Measurements from ENCODE around the gene SCO1.
A peak's percentile ranks its signal among the peaks of the same experiment; 100 is the strongest.
"Not testable (repeated sequence)": the region's sequence is repeated elsewhere in the genome, so short reads cannot be mapped to it uniquely, and the experiment has no call there.

Gene SCO1

DNA sequence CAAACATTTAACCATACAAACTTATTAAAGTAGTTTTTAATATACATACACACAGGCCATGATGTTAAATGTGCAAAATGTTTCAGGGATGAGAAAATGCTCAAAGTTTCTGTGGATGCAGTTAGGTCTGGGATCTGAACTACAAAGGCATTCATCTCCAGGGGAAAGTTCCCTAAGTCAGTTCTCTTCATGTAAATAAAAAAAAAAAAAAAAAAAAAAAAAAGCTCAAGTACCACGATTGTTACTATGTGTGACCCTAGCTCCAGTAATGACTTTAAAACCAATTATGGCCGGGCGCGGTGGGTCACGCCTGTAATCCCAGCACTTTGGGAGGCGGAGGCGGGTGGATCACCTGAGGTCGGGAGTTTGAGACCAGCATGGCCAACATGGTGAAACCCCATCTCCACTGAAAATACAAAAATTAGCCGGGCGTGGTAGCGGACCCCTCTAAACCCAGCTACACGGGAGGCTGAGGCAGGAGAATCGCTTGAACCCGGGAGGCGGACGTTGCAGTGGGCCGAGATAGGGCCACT, 1.4 kb downstream of the SCO1 start:
- Histone ChIP-seq H3K36me3 (ENCODE audit: control insufficient read depth in 5 of 5, insufficient read depth in 5 of 5, low read length in 5 of 5) (peaks cover 27 to 45% (median 30%) of the 10 kb centered on the region in 5 donors), H3K4me1 (ENCODE audit: control insufficient read depth in 5 of 5, insufficient read depth in 5 of 5, low read length in 5 of 5) (peaks cover 0 to 30% (median 26%) of the 10 kb centered on the region in 5 donors), H3K4me3 (ENCODE audit: low read depth in 1 of 5, low read length in 5 of 5) (peak overlapping the region in 2 of 5 donors; percentile 98), H3K27ac (ENCODE audit: low read depth, low read length) (peak overlapping the region; percentile 93), H3K9ac (ENCODE audit: low read length in 5 of 5) (peak overlapping the region in 1 of 5 donors; percentile 93)
- H3K27me3 ChIP-seq (ENCODE audit: control insufficient read depth in 5 of 5, insufficient read depth in 4 of 5, low read length in 5 of 5); H3K9me3 ChIP-seq (ENCODE audit: control insufficient read depth in 5 of 5, low read length in 5 of 5): not testable (repeated sequence)

DNA sequence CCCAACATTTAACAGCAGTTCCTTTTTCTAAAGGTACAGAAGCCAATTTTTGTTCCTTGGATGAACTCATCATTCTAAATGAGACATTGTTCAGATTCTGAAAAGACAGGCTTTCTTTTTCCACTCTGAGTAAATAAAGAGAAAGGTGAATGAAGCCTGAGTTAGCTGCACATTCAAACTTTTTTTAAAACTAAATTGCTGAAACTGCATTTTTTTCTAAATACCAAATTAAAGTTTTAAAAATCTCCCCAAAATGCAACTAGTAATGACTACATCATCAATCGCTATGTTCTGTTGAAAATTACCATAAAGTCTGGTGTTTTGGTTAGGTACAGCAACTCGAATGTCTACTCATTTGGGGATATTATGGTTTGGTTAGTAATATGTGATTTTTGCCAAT, 9.8 kb downstream of the SCO1 start:
- Histone ChIP-seq H3K4me3 (ENCODE audit: low read depth in 1 of 5, low read length in 5 of 5) (no peak overlapping the region), H3K9me3 (ENCODE audit: control insufficient read depth in 5 of 5, low read length in 5 of 5) (no peaks in the 10 kb centered on the region), H3K27ac (ENCODE audit: low read depth, low read length) (no peak overlapping the region), H3K4me1 (ENCODE audit: control insufficient read depth in 5 of 5, insufficient read depth in 5 of 5, low read length in 5 of 5) (peaks cover 0 to 9% (median 4%) of the 10 kb centered on the region in 5 donors), H3K36me3 (ENCODE audit: control insufficient read depth in 5 of 5, insufficient read depth in 5 of 5, low read length in 5 of 5) (peaks cover 37 to 60% (median 46%) of the 10 kb centered on the region in 5 donors), H3K9ac (ENCODE audit: low read length in 5 of 5) (no peak overlapping the region), H3K27me3 (ENCODE audit: control insufficient read depth in 5 of 5, insufficient read depth in 4 of 5, low read length in 5 of 5) (no peaks in the 10 kb centered on the region)

DNA sequence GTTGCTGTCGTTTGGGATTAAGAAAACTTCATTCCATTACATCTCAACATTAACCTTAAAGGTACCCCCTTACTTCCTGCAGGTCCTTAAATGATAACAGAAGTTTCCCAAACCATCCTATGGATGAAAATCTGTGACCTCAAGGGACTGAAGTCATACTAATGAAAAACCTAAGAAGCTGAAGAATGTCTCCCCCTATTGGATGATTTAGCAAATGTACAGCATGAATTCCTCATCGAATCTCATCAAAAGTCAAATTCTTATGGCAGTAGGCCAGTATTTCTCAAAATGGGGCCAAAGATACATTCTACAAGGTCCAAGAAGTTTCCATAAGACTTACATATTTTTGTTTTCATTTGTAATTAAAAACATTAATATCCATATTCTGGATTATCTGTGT, 13.5 kb downstream of the SCO1 start:
- Histone ChIP-seq H3K27ac (ENCODE audit: low read depth, low read length) (peak overlapping the region; percentile 43), H3K36me3 (ENCODE audit: control insufficient read depth in 5 of 5, insufficient read depth in 5 of 5, low read length in 5 of 5) (peaks cover 29 to 64% (median 41%) of the 10 kb centered on the region in 5 donors), H3K4me1 (ENCODE audit: control insufficient read depth in 5 of 5, insufficient read depth in 5 of 5, low read length in 5 of 5) (peaks cover 0 to 24% (median 13%) of the 10 kb centered on the region in 5 donors), H3K4me3 (ENCODE audit: low read depth in 1 of 5, low read length in 5 of 5) (no peak overlapping the region), H3K27me3 (ENCODE audit: control insufficient read depth in 5 of 5, insufficient read depth in 4 of 5, low read length in 5 of 5) (no peaks in the 10 kb centered on the region), H3K9me3 (ENCODE audit: control insufficient read depth in 5 of 5, low read length in 5 of 5) (no peaks in the 10 kb centered on the region), H3K9ac (ENCODE audit: low read length in 5 of 5) (peak overlapping the region in 1 of 5 donors; percentile 8)

DNA sequence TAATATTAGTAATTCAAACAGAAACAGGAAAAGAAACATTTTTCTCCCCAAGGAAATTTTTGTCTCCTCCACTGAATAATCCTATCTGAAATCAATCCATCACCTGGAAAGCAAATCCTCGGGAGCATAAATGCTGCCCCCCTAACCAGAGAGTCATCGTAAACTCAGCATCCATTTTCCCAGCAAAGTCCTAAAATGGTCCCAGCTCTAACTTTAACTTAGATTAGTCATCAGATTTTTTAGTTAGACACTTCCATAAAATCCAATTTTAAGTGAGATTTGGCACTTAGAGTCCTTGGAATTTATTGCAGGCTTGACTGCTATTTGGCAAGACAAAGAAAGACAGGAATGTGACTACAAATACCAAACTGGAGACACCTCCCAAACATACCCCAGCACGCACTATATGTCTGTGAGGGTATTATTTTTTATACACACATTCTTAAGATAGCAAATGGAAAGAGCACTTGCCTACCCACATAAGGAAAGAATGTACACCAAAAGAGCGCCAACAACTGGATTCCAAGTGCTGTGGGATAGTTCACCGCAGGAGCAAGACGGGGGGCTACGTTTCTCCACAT, 15.4 kb downstream of the SCO1 start:
- Histone ChIP-seq H3K4me1 (ENCODE audit: control insufficient read depth in 5 of 5, insufficient read depth in 5 of 5, low read length in 5 of 5) (peaks cover 0 to 24% (median 13%) of the 10 kb centered on the region in 5 donors), H3K9me3 (ENCODE audit: control insufficient read depth in 5 of 5, low read length in 5 of 5) (no peaks in the 10 kb centered on the region), H3K27ac (ENCODE audit: low read depth, low read length) (peak overlapping the region; percentile 11), H3K36me3 (ENCODE audit: control insufficient read depth in 5 of 5, insufficient read depth in 5 of 5, low read length in 5 of 5) (peaks cover 24 to 71% (median 39%) of the 10 kb centered on the region in 5 donors), H3K9ac (ENCODE audit: low read length in 5 of 5) (no peak overlapping the region), H3K27me3 (ENCODE audit: control insufficient read depth in 5 of 5, insufficient read depth in 4 of 5, low read length in 5 of 5) (no peaks in the 10 kb centered on the region), H3K4me3 (ENCODE audit: low read depth in 1 of 5, low read length in 5 of 5) (no peak overlapping the region)

DNA sequence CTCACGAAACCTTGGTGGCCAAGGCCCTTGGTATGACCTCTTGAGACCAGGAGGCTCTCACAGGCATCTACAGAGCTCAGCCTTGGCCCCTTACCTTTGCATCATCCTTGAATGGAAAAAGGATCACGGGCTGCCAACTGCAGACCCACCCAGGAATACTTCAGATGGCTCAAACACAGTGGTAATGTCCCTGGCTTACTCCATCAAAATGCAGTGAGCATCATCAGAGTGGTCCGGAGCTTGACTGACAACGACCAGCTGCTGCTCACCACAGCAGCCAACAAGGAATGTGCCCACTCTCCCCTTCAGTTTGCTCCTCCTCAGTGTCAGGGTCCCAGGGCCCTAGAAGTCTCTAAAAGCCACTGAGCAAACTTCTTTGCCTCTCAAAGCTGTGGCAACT, 22.6 kb downstream of the SCO1 start:
- H3K4me1 ChIP-seq (ENCODE audit: control insufficient read depth in 5 of 5, insufficient read depth in 5 of 5, low read length in 5 of 5) = peaks cover 2 to 32% (median 13%) of the 10 kb centered on the region in 5 donors
- no peak overlapping the region for H3K27ac ChIP-seq (ENCODE audit: low read depth, low read length)
- peaks cover 0 to 36% (median 16%) of the 10 kb centered on the region in 5 donors for H3K36me3 ChIP-seq (ENCODE audit: control insufficient read depth in 5 of 5, insufficient read depth in 5 of 5, low read length in 5 of 5)
- H3K4me3 ChIP-seq (ENCODE audit: low read depth in 1 of 5, low read length in 5 of 5) = no peak overlapping the region
- H3K9ac ChIP-seq (ENCODE audit: low read length in 5 of 5) = no peak overlapping the region
- no peaks in the 10 kb centered on the region for H3K9me3 ChIP-seq (ENCODE audit: control insufficient read depth in 5 of 5, low read length in 5 of 5)
- H3K27me3 ChIP-seq (ENCODE audit: control insufficient read depth in 5 of 5, insufficient read depth in 4 of 5, low read length in 5 of 5) = no peaks in the 10 kb centered on the region

DNA sequence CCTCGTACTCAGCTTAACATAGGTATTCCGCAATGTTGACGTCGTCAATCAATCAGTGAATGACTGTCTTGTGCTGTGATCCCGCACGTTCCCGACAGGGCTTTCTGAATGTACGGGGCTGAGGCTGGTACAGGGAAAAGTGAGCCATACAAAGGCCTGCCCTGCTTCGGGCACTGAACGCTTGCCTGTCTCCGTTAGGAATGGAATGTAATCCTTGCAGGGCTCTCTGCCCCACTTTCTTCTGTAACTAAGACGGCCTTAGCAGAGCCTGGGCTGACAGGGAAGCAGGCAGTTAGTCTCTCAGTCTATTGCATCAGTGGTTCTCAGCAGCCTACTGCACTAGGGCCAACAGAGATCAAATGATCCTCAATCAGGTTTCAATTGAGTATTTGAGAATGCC, 24.0 kb downstream of the SCO1 start:
- peak overlapping the region in 3 of 5 donors; percentile 10 to 48 (median 35) for H3K9ac ChIP-seq (ENCODE audit: low read length in 5 of 5)
- H3K9me3 ChIP-seq (ENCODE audit: control insufficient read depth in 5 of 5, low read length in 5 of 5) = no peaks in the 10 kb centered on the region
- peak overlapping the region; percentile 59 for H3K27ac ChIP-seq (ENCODE audit: low read depth, low read length)

DNA sequence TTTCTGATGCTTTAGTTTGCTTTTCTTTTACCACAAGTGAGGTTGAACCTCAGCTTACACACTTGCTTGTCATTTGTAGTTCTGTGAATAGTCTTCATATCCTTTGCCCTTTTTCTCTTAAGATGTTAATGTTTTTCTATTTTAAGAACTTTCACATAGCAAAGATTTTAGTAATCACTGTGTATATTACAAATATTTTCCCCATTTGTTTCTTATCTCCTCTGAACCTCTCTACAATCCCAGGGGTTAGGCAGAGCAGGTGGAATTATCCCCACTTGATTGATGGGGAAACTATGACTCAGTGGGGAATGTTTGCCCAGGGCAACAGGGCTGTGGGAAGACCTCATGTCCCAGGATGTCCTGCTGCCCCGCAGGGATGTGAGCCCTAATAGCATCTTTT, 28.6 kb downstream of the SCO1 start:
- H3K27me3 ChIP-seq (ENCODE audit: control insufficient read depth in 5 of 5, insufficient read depth in 4 of 5, low read length in 5 of 5) = no peaks in the 10 kb centered on the region
- peaks cover 0 to 4% (median 0%) of the 10 kb centered on the region in 5 donors for H3K36me3 ChIP-seq (ENCODE audit: control insufficient read depth in 5 of 5, insufficient read depth in 5 of 5, low read length in 5 of 5)
- H3K9me3 ChIP-seq (ENCODE audit: control insufficient read depth in 5 of 5, low read length in 5 of 5) = no peaks in the 10 kb centered on the region
- peak overlapping the region; percentile 3 for H3K27ac ChIP-seq (ENCODE audit: low read depth, low read length)
- no peak overlapping the region for H3K4me3 ChIP-seq (ENCODE audit: low read depth in 1 of 5, low read length in 5 of 5)
- H3K9ac ChIP-seq (ENCODE audit: low read length in 5 of 5) = no peak overlapping the region
- H3K4me1 ChIP-seq (ENCODE audit: control insufficient read depth in 5 of 5, insufficient read depth in 5 of 5, low read length in 5 of 5) = peaks cover 2 to 38% (median 15%) of the 10 kb centered on the region in 5 donors

More for the DNA sequence above, 24.0 kb downstream of the SCO1 start:
- H3K4me1 ChIP-seq (ENCODE audit: control insufficient read depth in 5 of 5, insufficient read depth in 5 of 5, low read length in 5 of 5) = peaks cover 2 to 36% (median 13%) of the 10 kb centered on the region in 5 donors
- H3K27me3 ChIP-seq (ENCODE audit: control insufficient read depth in 5 of 5, insufficient read depth in 4 of 5, low read length in 5 of 5) = no peaks in the 10 kb centered on the region
- H3K36me3 ChIP-seq (ENCODE audit: control insufficient read depth in 5 of 5, insufficient read depth in 5 of 5, low read length in 5 of 5) = peaks cover 0 to 22% (median 15%) of the 10 kb centered on the region in 5 donors
- no peak overlapping the region for H3K4me3 ChIP-seq (ENCODE audit: low read depth in 1 of 5, low read length in 5 of 5)

DNA sequence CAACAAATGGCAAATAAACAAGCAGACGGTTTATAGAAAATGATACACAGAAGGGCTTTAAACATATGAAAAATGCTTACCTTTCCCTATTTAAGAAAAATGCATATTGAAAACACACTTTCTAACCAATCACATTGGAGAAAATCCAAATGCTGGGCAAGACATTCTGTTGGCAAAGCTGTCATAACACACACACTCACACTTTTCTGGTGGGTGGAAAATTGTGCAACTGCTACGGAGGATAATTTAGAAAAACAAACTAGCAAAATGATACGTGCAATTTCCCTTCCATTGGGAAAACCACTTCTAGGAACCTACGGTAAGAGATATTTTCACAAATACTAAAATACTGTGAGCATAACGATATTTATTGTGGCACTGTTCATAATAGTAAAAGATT, 30.4 kb downstream of the SCO1 start:
- no peaks in the 10 kb centered on the region for H3K27me3 ChIP-seq (ENCODE audit: control insufficient read depth in 5 of 5, insufficient read depth in 4 of 5, low read length in 5 of 5)
- no peaks in the 10 kb centered on the region for H3K9me3 ChIP-seq (ENCODE audit: control insufficient read depth in 5 of 5, low read length in 5 of 5)
- no peaks in the 10 kb centered on the region for H3K36me3 ChIP-seq (ENCODE audit: control insufficient read depth in 5 of 5, insufficient read depth in 5 of 5, low read length in 5 of 5)
- H3K27ac ChIP-seq (ENCODE audit: low read depth, low read length) = no peak overlapping the region
- H3K9ac ChIP-seq (ENCODE audit: low read length in 5 of 5) = no peak overlapping the region
- H3K4me1 ChIP-seq (ENCODE audit: control insufficient read depth in 5 of 5, insufficient read depth in 5 of 5, low read length in 5 of 5) = peaks cover 0 to 23% (median 7%) of the 10 kb centered on the region in 5 donors
- H3K4me3 ChIP-seq (ENCODE audit: low read depth in 1 of 5, low read length in 5 of 5) = no peak overlapping the region

DNA sequence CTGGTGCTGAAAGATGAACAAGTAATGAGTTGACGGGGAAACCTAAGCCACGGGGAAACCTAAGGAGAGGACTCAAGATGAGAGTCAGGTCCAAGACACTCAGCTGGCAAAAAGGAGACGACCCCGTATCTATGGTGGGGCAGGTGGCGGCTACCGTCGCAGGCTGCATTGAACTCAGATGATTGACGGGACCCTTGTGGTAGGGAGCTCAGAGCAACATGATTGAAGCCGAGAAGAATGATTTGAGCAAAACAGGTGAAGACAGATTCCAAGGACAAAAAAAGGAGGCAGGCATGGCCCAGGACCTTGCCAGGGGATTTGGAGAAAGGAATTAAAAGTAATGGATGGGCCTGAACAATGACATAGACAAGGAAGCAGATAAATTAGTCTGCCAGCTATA, 32.8 kb downstream of the SCO1 start:
- H3K4me3 ChIP-seq (ENCODE audit: low read depth in 1 of 5, low read length in 5 of 5) = no peak overlapping the region
- H3K9me3 ChIP-seq (ENCODE audit: control insufficient read depth in 5 of 5, low read length in 5 of 5) = no peaks in the 10 kb centered on the region
- H3K27ac ChIP-seq (ENCODE audit: low read depth, low read length) = no peak overlapping the region
- H3K4me1 ChIP-seq (ENCODE audit: control insufficient read depth in 5 of 5, insufficient read depth in 5 of 5, low read length in 5 of 5) = peaks cover 0 to 11% (median 0%) of the 10 kb centered on the region in 5 donors
- H3K9ac ChIP-seq (ENCODE audit: low read length in 5 of 5) = no peak overlapping the region
- H3K36me3 ChIP-seq (ENCODE audit: control insufficient read depth in 5 of 5, insufficient read depth in 5 of 5, low read length in 5 of 5) = peaks cover 0 to 4% (median 2%) of the 10 kb centered on the region in 5 donors
- H3K27me3 ChIP-seq (ENCODE audit: control insufficient read depth in 5 of 5, insufficient read depth in 4 of 5, low read length in 5 of 5) = no peaks in the 10 kb centered on the region

DNA sequence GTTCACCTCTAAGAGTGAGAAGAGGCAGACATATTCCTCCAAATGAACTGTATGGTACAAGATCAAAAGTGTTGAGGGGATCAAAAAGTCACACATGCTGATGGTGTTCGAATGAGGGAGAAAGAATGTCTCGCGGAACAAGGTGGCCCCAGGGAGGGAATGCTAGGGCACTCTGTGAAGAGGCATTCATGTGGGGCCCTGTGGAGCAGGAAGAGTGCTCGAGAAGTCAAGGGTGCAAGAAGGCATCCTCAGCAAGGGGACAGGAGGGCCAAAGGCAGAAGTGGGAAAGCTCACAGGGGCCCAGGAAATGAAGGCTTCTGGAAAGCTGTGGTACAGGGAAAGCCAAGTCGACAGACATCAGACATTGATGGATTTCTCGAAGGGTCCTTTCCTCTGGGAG, 34.1 kb downstream of the SCO1 start:
- Histone ChIP-seq H3K36me3 (ENCODE audit: control insufficient read depth in 5 of 5, insufficient read depth in 5 of 5, low read length in 5 of 5) (peaks cover 0 to 14% (median 3%) of the 10 kb centered on the region in 5 donors), H3K9me3 (ENCODE audit: control insufficient read depth in 5 of 5, low read length in 5 of 5) (no peaks in the 10 kb centered on the region), H3K4me3 (ENCODE audit: low read depth in 1 of 5, low read length in 5 of 5) (no peak overlapping the region), H3K9ac (ENCODE audit: low read length in 5 of 5) (no peak overlapping the region), H3K4me1 (ENCODE audit: control insufficient read depth in 5 of 5, insufficient read depth in 5 of 5, low read length in 5 of 5) (peaks cover 0 to 9% (median 0%) of the 10 kb centered on the region in 5 donors), H3K27ac (ENCODE audit: low read depth, low read length) (no peak overlapping the region), H3K27me3 (ENCODE audit: control insufficient read depth in 5 of 5, insufficient read depth in 4 of 5, low read length in 5 of 5) (no peaks in the 10 kb centered on the region)
